HEK293 (cell line): ENCODE results near the gene ELOVL1.

ENCODE experiments used
- BCL11B ChIP-seq: fragments of 450-650 bp; formaldehyde crosslinking; IDR thresholded peaks from 2 replicates; pipeline ENCODE4 v1.5.1; 2016; ENCODE audit warnings: low read depth, missing biosample characterization, missing genetic modification characterization
- CTCF ChIP-seq: fragments of 450-650 bp; formaldehyde crosslinking; IDR thresholded peaks from 2 replicates; pipeline ENCODE4 v1.5.1; 2016; ENCODE audit warnings: missing biosample characterization, missing genetic modification characterization
- FEZF1 ChIP-seq: fragments of 450-650 bp; formaldehyde crosslinking; IDR thresholded peaks from 2 replicates; pipeline ENCODE4 v1.5.1; 2016; ENCODE audit warnings: missing biosample characterization, missing genetic modification characterization
- GLI2 ChIP-seq: fragments of 450-650 bp; formaldehyde crosslinking; IDR thresholded peaks from 2 replicates; pipeline ENCODE4; 2017; ENCODE audit warnings: missing biosample characterization, missing genetic modification characterization, low read depth, borderline replicate concordance
- IKZF3 ChIP-seq: fragments of 450-650 bp; IDR thresholded peaks from 2 replicates; pipeline ENCODE4 v1.5.0; 2018; ENCODE audit warnings: missing biosample characterization, mild to moderate bottlenecking, missing genetic modification characterization, moderate library complexity
- KLF9 ChIP-seq: fragments of 450-650 bp; formaldehyde crosslinking; IDR thresholded peaks from 2 replicates; pipeline ENCODE4 v1.5.1; 2016; ENCODE audit warnings: missing biosample characterization, missing genetic modification characterization, low read depth
- OVOL3 ChIP-seq: fragments of 450-650 bp; formaldehyde crosslinking; IDR thresholded peaks from 2 replicates; pipeline ENCODE4 v1.5.1; 2016; ENCODE audit warnings: missing biosample characterization, missing genetic modification characterization
- PRDM1 ChIP-seq: fragments of 450-650 bp; formaldehyde crosslinking; IDR thresholded peaks from 2 replicates; pipeline ENCODE4; 2016; ENCODE audit warnings: missing biosample characterization, missing genetic modification characterization
- REPIN1 ChIP-seq: fragments of 450-650 bp; formaldehyde crosslinking; IDR thresholded peaks from 2 replicates; pipeline ENCODE4 v1.5.1; 2017; ENCODE audit warnings: missing biosample characterization, missing genetic modification characterization, low read depth
- SETDB1 ChIP-seq: IDR thresholded peaks from one replicate; pipeline ENCODE4 v1.6.1; 2017; ENCODE audit warnings: mild to moderate bottlenecking, low read length, moderate library complexity, mixed read lengths; ENCODE audit not compliant: insufficient read length
- SP7 ChIP-seq: fragments of 450-650 bp; formaldehyde crosslinking; IDR thresholded peaks from 2 replicates; pipeline ENCODE4 v1.5.1; 2016; ENCODE audit warnings: missing biosample characterization, missing genetic modification characterization
- TCF7L2 ChIP-seq: IDR thresholded peaks from 2 replicates; pipeline ENCODE4 v1.6.1; 2011; ENCODE audit warnings: low read depth, mild to moderate bottlenecking, inconsistent platforms, low read length, moderate library complexity, borderline replicate concordance
- YY2 ChIP-seq: fragments of 450-650 bp; formaldehyde crosslinking; IDR thresholded peaks from 2 replicates; pipeline ENCODE4 v1.5.1; 2016; ENCODE audit warnings: missing biosample characterization, missing genetic modification characterization
- ZBTB8A ChIP-seq: fragments of 450-650 bp; formaldehyde crosslinking; IDR thresholded peaks from 2 replicates; pipeline ENCODE4 v1.5.1; 2016; ENCODE audit warnings: missing biosample characterization, missing genetic modification characterization
- ZNF2 ChIP-seq: fragments of 450-650 bp; formaldehyde crosslinking; IDR thresholded peaks from 2 replicates; pipeline ENCODE4 v1.5.1; 2016; ENCODE audit warnings: missing biosample characterization, missing genetic modification characterization
- ZNF24 ChIP-seq: fragments of 450-650 bp; formaldehyde crosslinking; IDR thresholded peaks from 2 replicates; pipeline ENCODE4 v1.5.1; 2016; ENCODE audit warnings: missing biosample characterization, missing genetic modification characterization
- ZNF311 ChIP-seq: fragments of 450-650 bp; formaldehyde crosslinking; IDR thresholded peaks from 2 replicates; pipeline ENCODE4 v1.5.1; 2017; ENCODE audit warnings: missing biosample characterization, missing genetic modification characterization, borderline replicate concordance
- ZNF324 ChIP-seq: fragments of 450-650 bp; formaldehyde crosslinking; IDR thresholded peaks from 2 replicates; pipeline ENCODE4 v1.5.1; 2016; ENCODE audit warnings: missing biosample characterization, missing genetic modification characterization
- ZNF404 ChIP-seq: fragments of 450-650 bp; formaldehyde crosslinking; IDR thresholded peaks from 2 replicates; pipeline ENCODE4 v1.5.1; 2017; ENCODE audit warnings: missing biosample characterization, missing genetic modification characterization
- ZNF416 ChIP-seq: fragments of 450-650 bp; formaldehyde crosslinking; IDR thresholded peaks from 2 replicates; pipeline ENCODE4 v1.5.1; 2016; ENCODE audit warnings: missing biosample characterization, missing genetic modification characterization
- ZNF449 ChIP-seq: fragments of 450-650 bp; formaldehyde crosslinking; IDR thresholded peaks from 2 replicates; pipeline ENCODE4 v1.5.1; 2017; ENCODE audit warnings: missing biosample characterization, mild to moderate bottlenecking, missing genetic modification characterization, moderate library complexity
- ZNF529 ChIP-seq: fragments of 450-650 bp; formaldehyde crosslinking; IDR thresholded peaks from 2 replicates; pipeline ENCODE4 v1.5.1; 2017; ENCODE audit warnings: missing genetic modification characterization, missing biosample characterization; ENCODE audit not compliant: insufficient replicate concordance
- ZNF530 ChIP-seq: fragments of 450-650 bp; formaldehyde crosslinking; IDR thresholded peaks from 2 replicates; pipeline ENCODE4 v1.5.1; 2016; ENCODE audit warnings: low read depth, missing biosample characterization, missing genetic modification characterization
- ZNF558 ChIP-seq: fragments of 450-650 bp; formaldehyde crosslinking; IDR thresholded peaks from 2 replicates; pipeline ENCODE4 v1.5.1; 2016; ENCODE audit warnings: missing biosample characterization, missing genetic modification characterization
- ZNF596 ChIP-seq: fragments of 450-650 bp; IDR thresholded peaks from 2 replicates; pipeline ENCODE4 v1.5.0; 2018; ENCODE audit warnings: missing biosample characterization, mild to moderate bottlenecking, missing genetic modification characterization, moderate library complexity
- ZNF600 ChIP-seq: fragments of 450-650 bp; formaldehyde crosslinking; IDR thresholded peaks from 2 replicates; pipeline ENCODE4 v1.5.1; 2016; ENCODE audit warnings: missing biosample characterization, missing genetic modification characterization
- ZNF843 ChIP-seq: fragments of 450-650 bp; formaldehyde crosslinking; IDR thresholded peaks from 2 replicates; pipeline ENCODE4 v1.5.1; 2016; ENCODE audit warnings: missing biosample characterization, missing genetic modification characterization
- ZSCAN23 ChIP-seq: fragments of 450-650 bp; formaldehyde crosslinking; IDR thresholded peaks from 2 replicates; pipeline ENCODE4 v1.5.1; 2016; ENCODE audit warnings: missing biosample characterization, missing genetic modification characterization
- ZXDB ChIP-seq: fragments of 450-650 bp; formaldehyde crosslinking; IDR thresholded peaks from 2 replicates; pipeline ENCODE4 v1.5.1; 2016; ENCODE audit warnings: missing biosample characterization, missing genetic modification characterization
- TF ChIP-seq, protein P1 (sequence below): fragments of 450-650 bp; formaldehyde crosslinking; IDR thresholded peaks from 2 replicates; pipeline ENCODE4 v1.5.1; 2016; ENCODE audit warnings: missing biosample characterization, missing genetic modification characterization
- TF ChIP-seq, protein P2 (sequence below): IDR thresholded peaks from 2 replicates; pipeline ENCODE4 v1.6.1; 2011; ENCODE audit warnings: mild to moderate bottlenecking, low read depth, low read length, borderline replicate concordance
- TF ChIP-seq, protein P3 (sequence below): fragments of 450-650 bp; formaldehyde crosslinking; IDR thresholded peaks from 2 replicates; pipeline ENCODE4 v1.5.1; 2016; ENCODE audit warnings: missing biosample characterization, missing genetic modification characterization
- TF ChIP-seq, protein P4 (sequence below): fragments of 450-650 bp; formaldehyde crosslinking; IDR thresholded peaks from 2 replicates; pipeline ENCODE4 v1.5.1; 2016; ENCODE audit warnings: missing biosample characterization, missing genetic modification characterization

Gene ELOVL1

GRCh38 chr1:43348809-43349593 is 18.8 kb downstream of the ELOVL1 start (continued):
- TF ChIP-seq CTCF (tag by site-specific recombination), result peak; percentile 39; the same call in 1 of the 2 replicates
- TF ChIP-seq ZNF311 (tag by site-specific recombination), result no peak
- 0 out of 2 replicates have a peak, but pooled peaks have one; percentile 23 for TF ChIP-seq ZNF324
- TF ChIP-seq ZNF404 (tag by site-specific recombination), result no peak
- TF ChIP-seq ZNF24 (tag by site-specific recombination), result peak; percentile 30; the same call in 1 of the 2 replicates
- peak; percentile 43; the same call in 1 of the 2 replicates for TF ChIP-seq FEZF1 (tag by site-specific recombination)
- TF ChIP-seq ZXDB (tag by site-specific recombination), result peak; percentile 58
- no peak for TF ChIP-seq ZNF529 (tag by site-specific recombination)
- no peak for TF ChIP-seq TCF7L2
- TF ChIP-seq IKZF3 (tag by site-specific recombination), result no peak
- peak; percentile 66; the same call in 1 of the 2 replicates for TF ChIP-seq BCL11B (tag by site-specific recombination)
- TF ChIP-seq, protein P1, sequence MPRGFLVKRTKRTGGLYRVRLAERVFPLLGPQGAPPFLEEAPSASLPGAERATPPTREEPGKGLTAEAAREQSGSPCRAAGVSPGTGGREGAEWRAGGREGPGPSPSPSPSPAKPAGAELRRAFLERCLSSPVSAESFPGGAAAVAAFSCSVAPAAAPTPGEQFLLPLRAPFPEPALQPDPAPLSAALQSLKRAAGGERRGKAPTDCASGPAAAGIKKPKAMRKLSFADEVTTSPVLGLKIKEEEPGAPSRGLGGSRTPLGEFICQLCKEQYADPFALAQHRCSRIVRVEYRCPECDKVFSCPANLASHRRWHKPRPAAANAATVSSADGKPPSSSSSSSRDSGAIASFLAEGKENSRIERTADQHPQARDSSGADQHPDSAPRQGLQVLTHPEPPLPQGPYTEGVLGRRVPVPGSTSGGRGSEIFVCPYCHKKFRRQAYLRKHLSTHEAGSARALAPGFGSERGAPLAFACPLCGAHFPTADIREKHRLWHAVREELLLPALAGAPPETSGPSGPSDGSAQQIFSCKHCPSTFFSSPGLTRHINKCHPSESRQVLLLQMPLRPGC (tag by site-specific recombination), result no peak
- TF ChIP-seq ZNF558 (tag by site-specific recombination), result no peak
- TF ChIP-seq ZNF2 (tag by site-specific recombination), result peak; percentile 36; the same call in 1 of the 2 replicates
- peak; percentile 57; the same call in 1 of the 2 replicates for TF ChIP-seq ZNF843 (tag by site-specific recombination)
- TF ChIP-seq SP7 (tag by site-specific recombination), result peak; percentile 42
- peak; percentile 97 for TF ChIP-seq KLF9 (tag by site-specific recombination)
- no peak for TF ChIP-seq ZNF530 (tag by site-specific recombination)
- TF ChIP-seq YY2 (tag by site-specific recombination), result 0 out of 2 replicates have a peak, but pooled peaks have one; percentile 18
- TF ChIP-seq, protein P2, sequence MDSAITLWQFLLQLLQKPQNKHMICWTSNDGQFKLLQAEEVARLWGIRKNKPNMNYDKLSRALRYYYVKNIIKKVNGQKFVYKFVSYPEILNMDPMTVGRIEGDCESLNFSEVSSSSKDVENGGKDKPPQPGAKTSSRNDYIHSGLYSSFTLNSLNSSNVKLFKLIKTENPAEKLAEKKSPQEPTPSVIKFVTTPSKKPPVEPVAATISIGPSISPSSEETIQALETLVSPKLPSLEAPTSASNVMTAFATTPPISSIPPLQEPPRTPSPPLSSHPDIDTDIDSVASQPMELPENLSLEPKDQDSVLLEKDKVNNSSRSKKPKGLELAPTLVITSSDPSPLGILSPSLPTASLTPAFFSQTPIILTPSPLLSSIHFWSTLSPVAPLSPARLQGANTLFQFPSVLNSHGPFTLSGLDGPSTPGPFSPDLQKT, result no peak
- TF ChIP-seq ZNF449 (tag by site-specific recombination), result peak; percentile 81
- no peak for TF ChIP-seq ZNF596 (tag by site-specific recombination)
- TF ChIP-seq, protein P3, sequence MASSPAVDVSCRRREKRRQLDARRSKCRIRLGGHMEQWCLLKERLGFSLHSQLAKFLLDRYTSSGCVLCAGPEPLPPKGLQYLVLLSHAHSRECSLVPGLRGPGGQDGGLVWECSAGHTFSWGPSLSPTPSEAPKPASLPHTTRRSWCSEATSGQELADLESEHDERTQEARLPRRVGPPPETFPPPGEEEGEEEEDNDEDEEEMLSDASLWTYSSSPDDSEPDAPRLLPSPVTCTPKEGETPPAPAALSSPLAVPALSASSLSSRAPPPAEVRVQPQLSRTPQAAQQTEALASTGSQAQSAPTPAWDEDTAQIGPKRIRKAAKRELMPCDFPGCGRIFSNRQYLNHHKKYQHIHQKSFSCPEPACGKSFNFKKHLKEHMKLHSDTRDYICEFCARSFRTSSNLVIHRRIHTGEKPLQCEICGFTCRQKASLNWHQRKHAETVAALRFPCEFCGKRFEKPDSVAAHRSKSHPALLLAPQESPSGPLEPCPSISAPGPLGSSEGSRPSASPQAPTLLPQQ (tag by site-specific recombination), result peak; percentile 84
- TF ChIP-seq OVOL3 (tag by site-specific recombination), result no peak
- TF ChIP-seq, protein P4, sequence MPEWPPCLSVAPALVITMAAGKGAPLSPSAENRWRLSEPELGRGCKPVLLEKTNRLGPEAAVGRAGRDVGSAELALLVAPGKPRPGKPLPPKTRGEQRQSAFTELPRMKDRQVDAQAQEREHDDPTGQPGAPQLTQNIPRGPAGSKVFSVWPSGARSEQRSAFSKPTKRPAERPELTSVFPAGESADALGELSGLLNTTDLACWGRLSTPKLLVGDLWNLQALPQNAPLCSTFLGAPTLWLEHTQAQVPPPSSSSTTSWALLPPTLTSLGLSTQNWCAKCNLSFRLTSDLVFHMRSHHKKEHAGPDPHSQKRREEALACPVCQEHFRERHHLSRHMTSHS, result no peak
- no peak for TF ChIP-seq SETDB1
- TF ChIP-seq REPIN1 (tag by site-specific recombination), result no peak
- no peak for TF ChIP-seq GLI2 (tag by site-specific recombination)
- no peak for TF ChIP-seq ZNF416 (tag by site-specific recombination)
- TF ChIP-seq PRDM1, result no peak
- TF ChIP-seq ZSCAN23 (tag by site-specific recombination), result no peak
- no peak for TF ChIP-seq ZNF600 (tag by site-specific recombination)
- TF ChIP-seq ZBTB8A, result peak; percentile 67
- TF ChIP-seq, all 188 proteins: peak for 56
